ENCODE measurements around the gene DNMT3A.

DNMT3A gene

DNA sequence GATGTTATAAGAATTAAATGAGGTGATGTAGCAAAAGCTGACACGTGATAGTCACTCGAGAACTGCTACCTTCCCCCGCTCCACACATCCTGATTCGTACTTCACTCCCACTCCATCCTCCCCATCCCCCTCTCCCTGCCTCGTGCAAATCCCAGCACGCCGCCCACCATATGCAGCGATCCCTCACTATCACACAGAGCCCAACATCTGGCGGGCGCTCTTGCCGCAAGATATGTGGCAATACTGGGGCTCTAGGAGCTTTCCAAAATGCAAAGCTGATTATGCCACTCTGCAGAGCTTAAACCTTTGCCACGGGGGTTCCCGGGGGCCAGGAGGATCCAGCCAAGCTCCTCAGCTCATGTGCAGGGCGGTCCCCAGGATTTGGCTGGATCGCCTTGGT, 37.4 kb downstream of the DNMT3A start:
- no peaks in the 10 kb centered on the region for H3K9me3 Mint-ChIP-seq
- no peak overlapping the region for H3K4me3 Mint-ChIP-seq
- H3K4me1 Mint-ChIP-seq (ENCODE audit: low read depth): peaks cover 38% of the 10 kb centered on the region
- no peaks in the 10 kb centered on the region for H3K27me3 Mint-ChIP-seq (ENCODE audit: low read depth)
- H3K27ac Mint-ChIP-seq: no peak overlapping the region
- H3K36me3 Mint-ChIP-seq (ENCODE audit: low read depth): peaks cover 37% of the 10 kb centered on the region

DNA sequence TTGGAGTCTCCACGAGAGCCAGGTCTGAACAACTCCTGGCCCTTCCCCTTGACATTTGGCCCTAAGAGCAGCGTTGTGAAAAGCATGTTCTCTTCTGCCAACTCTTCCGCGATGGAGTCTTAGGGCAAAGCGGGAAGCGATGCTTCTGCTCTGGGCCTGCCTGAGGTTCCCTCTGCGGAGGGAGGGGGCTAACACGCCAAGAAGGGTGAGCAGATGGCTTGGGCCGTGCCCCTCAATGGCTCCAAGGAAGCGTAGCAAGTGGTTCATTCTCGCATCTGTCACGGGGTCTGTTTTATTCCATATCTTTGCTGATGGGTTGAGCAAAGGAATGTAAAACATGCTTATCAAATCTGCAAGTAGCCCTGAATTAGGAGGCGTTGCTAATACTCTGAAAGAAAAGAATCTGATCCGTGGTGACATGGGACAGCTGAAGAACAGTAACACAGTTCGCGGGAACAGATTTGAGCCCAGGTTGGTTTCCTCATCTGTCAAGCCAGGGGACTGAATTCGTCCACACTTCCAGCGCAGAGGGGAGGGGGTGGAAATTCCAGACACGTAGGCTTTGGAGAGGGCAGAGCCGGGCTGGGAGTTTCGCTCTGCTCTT, 38.0 kb downstream of the DNMT3A start:
- Mint-ChIP-seq H3K4me3 (no peak overlapping the region), H3K9me3 (no peaks in the 10 kb centered on the region), H3K27ac (no peak overlapping the region), H3K27me3 (ENCODE audit: low read depth) (no peaks in the 10 kb centered on the region), H3K4me1 (ENCODE audit: low read depth) (peaks cover 37% of the 10 kb centered on the region), H3K36me3 (ENCODE audit: low read depth) (peaks cover 40% of the 10 kb centered on the region)

DNA sequence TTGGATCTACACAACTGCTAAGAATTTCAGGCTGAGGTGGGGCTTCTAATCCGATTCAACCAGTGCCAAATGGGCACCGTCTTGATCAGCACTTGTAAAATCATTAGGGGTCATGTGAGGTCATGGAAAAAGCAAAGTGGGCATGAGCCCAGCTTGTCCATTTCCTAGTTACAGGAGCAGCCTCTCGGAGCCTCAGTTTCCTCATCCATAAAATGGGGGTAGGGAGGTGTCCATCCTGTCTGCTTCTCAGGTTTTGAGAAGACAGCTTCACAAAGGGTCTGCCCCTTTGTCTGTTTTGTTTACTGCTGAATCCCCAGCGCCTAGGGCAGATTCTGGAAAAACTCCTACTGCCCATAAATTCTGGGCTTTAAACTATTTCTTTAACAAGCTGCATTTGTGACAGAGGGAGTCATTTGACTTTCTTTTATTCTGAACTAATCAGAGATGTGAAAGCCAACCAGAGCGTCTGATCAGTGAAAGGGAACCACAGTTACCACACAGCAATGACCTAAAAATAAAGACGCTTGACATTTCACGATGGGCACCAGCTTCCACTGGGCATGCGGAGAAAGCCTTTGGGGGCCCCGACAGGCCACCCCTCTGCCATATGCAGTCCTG, 38.9 kb downstream of the DNMT3A start:
- no peak overlapping the region for H3K4me3 Mint-ChIP-seq
- H3K9me3 Mint-ChIP-seq: no peaks in the 10 kb centered on the region
- H3K4me1 Mint-ChIP-seq (ENCODE audit: low read depth): peaks cover 38% of the 10 kb centered on the region
- H3K27ac Mint-ChIP-seq: no peak overlapping the region
- H3K27me3 Mint-ChIP-seq (ENCODE audit: low read depth): no peaks in the 10 kb centered on the region
- H3K36me3 Mint-ChIP-seq (ENCODE audit: low read depth): peaks cover 42% of the 10 kb centered on the region

DNA sequence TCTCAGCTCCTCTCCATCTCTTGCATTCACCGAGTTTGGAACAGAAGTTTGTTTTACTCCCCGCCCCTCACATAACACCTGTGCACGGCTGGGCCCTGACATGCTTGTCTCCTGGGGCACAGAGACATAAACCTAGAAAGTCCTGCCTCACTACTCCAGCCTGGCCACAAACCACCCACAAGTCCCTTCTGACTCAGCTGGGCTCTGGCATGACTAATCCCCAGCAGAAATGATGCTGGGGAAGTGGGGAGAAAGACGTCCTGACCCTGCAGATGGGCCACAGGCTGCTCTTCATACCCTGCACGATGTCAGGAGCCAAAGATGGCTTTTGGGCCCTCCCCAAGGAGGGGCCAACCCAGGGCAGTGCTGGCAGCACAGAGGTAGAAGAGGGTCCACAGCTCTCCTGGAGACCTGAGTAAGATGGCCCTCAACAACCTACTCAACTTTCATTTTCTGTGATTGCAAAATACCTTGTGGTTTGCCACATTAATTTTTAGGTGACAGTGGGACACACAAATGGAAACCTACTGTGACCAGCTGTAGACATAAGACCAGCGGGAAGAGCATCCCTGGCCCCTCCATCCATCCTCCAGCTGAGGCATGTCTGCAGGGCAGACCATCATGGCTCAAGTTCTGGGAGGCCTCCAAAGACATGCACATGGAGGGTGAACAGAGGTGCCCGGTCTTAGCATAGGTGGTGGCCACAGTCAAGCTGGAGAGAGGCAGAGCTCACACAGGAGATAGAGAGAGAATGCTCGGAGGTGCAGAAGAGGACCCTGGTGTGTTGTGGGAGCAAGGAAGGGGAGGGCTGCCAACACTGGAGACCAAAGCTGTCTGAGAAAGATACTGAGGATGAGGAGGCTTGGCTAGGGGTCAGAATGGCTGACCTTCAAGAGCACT, 40.0 kb downstream of the DNMT3A start:
- Mint-ChIP-seq H3K27me3 (ENCODE audit: low read depth) (no peaks in the 10 kb centered on the region), H3K9me3 (no peaks in the 10 kb centered on the region), H3K4me3 (peak overlapping the region; percentile 46), H3K27ac (peak overlapping the region; percentile 68), H3K36me3 (ENCODE audit: low read depth) (peaks cover 38% of the 10 kb centered on the region), H3K4me1 (ENCODE audit: low read depth) (peaks cover 33% of the 10 kb centered on the region)

DNA sequence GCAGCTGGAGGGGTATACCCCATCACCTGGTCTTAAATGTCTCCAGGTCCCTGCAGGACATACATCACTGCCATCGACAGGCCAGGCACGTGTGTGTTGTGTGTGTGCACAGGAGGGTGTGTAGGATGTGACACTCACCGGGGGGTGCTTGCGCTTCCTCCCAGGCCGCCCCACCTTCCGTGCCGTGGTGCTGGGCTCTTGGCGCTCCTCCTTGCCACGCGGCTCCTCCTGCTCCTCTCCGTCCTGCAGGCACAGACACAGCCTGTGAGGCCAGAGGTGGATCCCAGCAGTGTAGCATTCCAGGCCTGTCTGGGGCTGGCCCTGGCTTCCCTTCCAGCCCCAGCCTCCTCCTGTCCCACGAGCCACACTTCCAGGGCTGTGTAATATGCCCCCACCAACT, 41.7 kb downstream of the DNMT3A start:
- no peaks in the 10 kb centered on the region for H3K9me3 Mint-ChIP-seq
- no peaks in the 10 kb centered on the region for H3K27me3 Mint-ChIP-seq (ENCODE audit: low read depth)
- H3K4me3 Mint-ChIP-seq: no peak overlapping the region
- no peak overlapping the region for H3K27ac Mint-ChIP-seq
- H3K4me1 Mint-ChIP-seq (ENCODE audit: low read depth): peaks cover 40% of the 10 kb centered on the region
- peaks cover 32% of the 10 kb centered on the region for H3K36me3 Mint-ChIP-seq (ENCODE audit: low read depth)

DNA sequence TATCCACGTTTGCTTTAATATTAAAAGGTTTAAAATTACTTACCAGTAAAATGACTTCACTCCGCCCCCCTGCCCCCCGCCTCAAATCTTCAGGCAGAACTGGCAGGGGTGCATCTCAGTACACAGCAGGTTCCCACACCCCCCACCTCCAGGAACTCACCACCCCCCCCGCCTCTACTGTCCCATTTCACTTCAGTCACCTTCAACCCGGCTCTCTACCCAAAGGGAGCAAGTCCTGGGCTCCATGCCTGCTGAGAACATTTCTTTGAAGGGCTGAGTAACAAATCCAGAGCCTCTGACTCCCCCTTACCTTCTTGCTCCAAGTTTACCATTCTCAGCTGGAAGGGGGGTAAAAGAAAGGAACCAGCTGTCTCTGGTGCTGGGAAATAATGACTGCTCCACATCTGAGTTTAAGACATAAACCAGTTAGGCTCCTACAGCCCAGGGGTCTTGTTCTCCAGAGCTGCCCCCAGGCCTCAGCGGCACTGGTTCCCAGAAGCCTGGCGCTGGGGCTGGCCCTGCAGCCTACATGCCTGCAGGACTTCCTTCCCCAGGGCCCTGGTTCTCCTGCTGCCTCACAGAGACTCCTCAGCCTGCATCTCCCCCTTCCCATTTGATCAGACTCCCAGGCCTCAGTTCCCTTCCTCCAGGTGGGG, 42.8 kb downstream of the DNMT3A start:
- Mint-ChIP-seq H3K27me3 (ENCODE audit: low read depth) (no peaks in the 10 kb centered on the region), H3K4me3 (no peak overlapping the region), H3K27ac (no peak overlapping the region), H3K9me3 (no peaks in the 10 kb centered on the region), H3K36me3 (ENCODE audit: low read depth) (peaks cover 29% of the 10 kb centered on the region), H3K4me1 (ENCODE audit: low read depth) (peaks cover 44% of the 10 kb centered on the region)

DNA sequence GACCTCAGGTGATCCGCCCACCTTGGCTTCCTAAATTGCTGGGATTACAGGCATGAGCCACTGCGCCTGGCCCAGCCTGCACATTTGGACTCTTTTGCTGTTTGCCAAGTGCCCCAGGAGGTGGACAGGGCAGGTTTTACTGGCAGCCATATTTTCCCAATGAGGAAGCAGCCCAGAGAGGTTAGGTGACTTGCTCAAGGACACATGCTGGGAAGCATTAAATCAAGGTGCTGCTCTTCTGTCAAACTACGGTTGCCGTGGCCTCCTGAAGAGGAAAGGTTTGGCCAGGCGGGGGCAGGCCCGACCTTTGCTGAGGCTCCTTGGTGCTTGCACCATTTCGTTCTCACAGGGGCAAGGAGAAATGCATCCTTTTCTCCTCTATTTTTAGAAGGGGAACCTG, 44.0 kb downstream of the DNMT3A start:
- H3K4me3 Mint-ChIP-seq: no peak overlapping the region
- H3K27me3 Mint-ChIP-seq (ENCODE audit: low read depth): no peaks in the 10 kb centered on the region
- H3K27ac Mint-ChIP-seq: no peak overlapping the region
- H3K4me1 Mint-ChIP-seq (ENCODE audit: low read depth): peaks cover 45% of the 10 kb centered on the region
- peaks cover 30% of the 10 kb centered on the region for H3K36me3 Mint-ChIP-seq (ENCODE audit: low read depth)
- no peaks in the 10 kb centered on the region for H3K9me3 Mint-ChIP-seq

DNA sequence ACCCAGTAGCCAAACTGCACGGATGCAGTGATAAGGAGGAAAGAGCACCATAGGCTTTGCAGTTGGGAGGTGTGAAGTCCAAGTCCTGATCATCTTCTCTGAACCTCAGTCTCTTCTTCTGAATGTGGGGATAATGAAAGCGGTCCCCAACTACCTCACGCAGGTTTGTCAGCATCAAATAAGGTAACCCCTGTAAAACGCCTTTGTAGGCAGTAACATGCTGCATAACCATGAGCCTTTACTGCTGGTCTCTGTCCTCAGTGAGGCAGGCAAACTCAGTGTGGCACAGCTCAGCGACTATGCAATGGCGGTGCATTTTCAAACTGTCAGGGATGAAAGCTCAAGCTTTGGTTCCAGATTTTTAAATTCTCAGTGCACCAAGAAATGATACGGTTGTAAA, 46.1 kb downstream of the DNMT3A start:
- Mint-ChIP-seq H3K27me3 (ENCODE audit: low read depth) (no peaks in the 10 kb centered on the region), H3K9me3 (no peaks in the 10 kb centered on the region), H3K4me3 (peak overlapping the region; percentile 74), H3K36me3 (ENCODE audit: low read depth) (peaks cover 19% of the 10 kb centered on the region), H3K4me1 (ENCODE audit: low read depth) (peaks cover 35% of the 10 kb centered on the region), H3K27ac (peak overlapping the region; percentile 92)

DNA sequence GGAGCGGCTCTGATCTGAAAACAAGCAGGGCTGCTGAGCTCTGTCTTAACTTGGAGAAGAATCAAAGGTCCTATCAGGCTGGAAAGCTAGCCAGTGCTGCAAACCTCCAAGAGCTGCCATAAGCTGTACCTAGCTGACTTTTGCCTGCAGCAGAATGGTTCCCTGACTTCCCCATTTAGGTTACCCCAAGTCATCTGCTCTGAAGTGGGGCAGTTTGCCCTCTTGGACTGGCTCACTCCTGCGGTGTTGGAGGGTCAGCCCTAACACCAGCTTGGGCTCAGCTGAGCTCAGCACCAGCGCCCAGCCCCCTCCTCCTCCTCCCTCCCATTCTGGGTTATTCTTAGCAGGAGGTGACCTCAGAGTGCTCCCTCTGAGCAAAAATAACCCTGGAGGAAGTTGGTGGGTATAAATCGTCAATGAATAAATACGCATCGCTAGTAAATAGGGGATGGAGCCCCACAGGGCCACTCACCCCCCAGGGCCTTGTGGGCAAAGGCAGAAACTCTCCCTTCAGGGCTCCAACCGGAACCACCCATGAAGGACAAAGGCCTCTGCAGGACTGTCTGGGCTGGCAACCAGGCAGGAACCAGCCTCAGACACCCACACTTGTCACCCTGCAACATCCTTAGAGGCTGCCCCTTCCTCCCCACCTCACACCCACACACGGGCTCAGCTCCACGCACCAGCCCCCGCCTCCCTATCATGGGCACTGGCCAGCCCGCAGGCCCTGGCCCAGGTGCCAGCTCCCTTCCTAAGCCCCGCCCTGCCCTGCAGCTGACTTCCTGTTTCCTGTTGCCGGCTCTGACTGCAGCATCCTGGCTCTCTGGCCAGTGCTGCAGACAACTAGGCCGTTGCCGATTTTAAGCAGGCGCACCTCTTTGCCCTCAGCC, 46.9 kb downstream of the DNMT3A start:
- Mint-ChIP-seq H3K27ac (peak overlapping the region; percentile 92), H3K36me3 (ENCODE audit: low read depth) (peaks cover 19% of the 10 kb centered on the region), H3K9me3 (no peaks in the 10 kb centered on the region), H3K27me3 (ENCODE audit: low read depth) (no peaks in the 10 kb centered on the region), H3K4me3 (peak overlapping the region; percentile 74), H3K4me1 (ENCODE audit: low read depth) (peaks cover 35% of the 10 kb centered on the region)

DNA sequence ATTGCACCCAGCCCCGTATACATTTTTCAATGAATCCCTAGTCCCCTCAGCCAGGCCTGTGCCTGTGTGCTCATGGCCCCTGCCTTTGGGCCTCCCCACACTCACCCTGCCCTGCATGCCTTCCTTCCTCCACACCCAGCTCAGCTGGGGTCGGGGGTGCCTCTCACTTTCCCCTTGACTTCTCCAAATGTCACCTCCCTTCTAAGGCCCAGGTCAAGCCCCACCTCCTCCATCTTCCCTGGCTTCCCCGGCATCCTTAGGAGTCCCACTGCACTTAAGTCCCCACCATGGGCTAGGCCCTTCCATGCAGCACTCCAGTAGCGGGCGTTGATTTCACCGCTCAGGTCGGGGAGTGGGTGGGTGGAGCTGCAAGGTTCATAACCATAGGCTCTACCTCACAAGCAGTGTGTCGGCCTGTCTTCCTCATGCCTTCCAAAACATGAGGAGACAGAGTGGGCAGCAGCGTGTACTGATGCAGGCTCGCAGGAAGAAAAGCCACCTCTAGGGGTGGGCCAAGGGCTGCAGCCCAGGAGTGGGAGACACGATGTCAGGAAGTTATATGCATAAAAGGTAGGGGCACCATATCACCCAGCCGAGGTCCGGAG, 47.7 kb downstream of the DNMT3A start:
- no peaks in the 10 kb centered on the region for H3K27me3 Mint-ChIP-seq (ENCODE audit: low read depth)

DNA sequence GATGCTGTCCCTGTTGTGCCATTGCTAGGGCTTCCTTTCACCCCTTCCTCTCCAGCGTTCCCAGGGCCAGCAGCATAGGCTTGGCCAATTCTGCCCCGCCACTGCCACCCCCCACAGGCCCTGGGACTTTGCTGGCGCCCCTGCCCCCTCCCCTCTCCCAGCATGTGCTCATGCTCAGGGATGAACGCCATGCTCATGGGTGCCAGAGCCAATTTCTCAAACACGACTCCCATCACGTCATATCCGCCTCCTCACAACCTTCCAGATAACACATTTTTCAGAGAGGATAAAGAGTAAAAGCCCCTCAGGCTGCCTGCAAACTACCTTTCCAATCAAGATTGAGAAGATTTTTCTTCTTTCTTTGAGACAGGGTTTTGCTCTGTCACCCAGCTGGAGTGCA, 48.6 kb downstream of the DNMT3A start:
- Mint-ChIP-seq H3K36me3 (ENCODE audit: low read depth) (peaks cover 17% of the 10 kb centered on the region), H3K4me3 (no peak overlapping the region), H3K27me3 (ENCODE audit: low read depth) (no peaks in the 10 kb centered on the region), H3K27ac (peak overlapping the region; percentile 39), H3K4me1 (ENCODE audit: low read depth) (peaks cover 38% of the 10 kb centered on the region), H3K9me3 (no peaks in the 10 kb centered on the region)

More for the DNA sequence above, 47.7 kb downstream of the DNMT3A start:
- H3K9me3 Mint-ChIP-seq: no peaks in the 10 kb centered on the region
- peaks cover 35% of the 10 kb centered on the region for H3K4me1 Mint-ChIP-seq (ENCODE audit: low read depth)
- H3K27ac Mint-ChIP-seq: peak overlapping the region; percentile 92
- peak overlapping the region; percentile 48 for H3K4me3 Mint-ChIP-seq
- peaks cover 16% of the 10 kb centered on the region for H3K36me3 Mint-ChIP-seq (ENCODE audit: low read depth)

DNA sequence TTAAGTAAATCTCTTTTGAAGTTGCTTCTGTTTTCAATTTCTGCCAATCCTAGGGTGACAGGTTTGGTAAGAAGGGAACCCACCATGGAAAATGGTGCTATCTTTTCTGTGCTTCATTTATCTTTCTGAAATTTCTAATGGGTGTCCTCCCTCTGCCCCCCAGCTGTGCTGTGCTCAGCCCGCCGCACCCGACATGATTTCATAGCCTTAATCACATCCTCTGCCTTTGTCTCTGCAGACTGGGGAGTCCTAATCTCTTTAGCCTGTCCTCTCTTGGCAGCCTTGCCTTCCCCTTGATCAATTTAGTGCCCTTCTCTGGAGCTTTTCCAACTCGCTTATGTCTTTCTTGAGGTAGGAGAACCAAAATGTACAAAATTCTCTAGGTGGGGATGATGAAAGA, 49.3 kb downstream of the DNMT3A start:
- Mint-ChIP-seq H3K9me3 (no peaks in the 10 kb centered on the region), H3K27me3 (ENCODE audit: low read depth) (no peaks in the 10 kb centered on the region), H3K27ac (no peak overlapping the region), H3K4me1 (ENCODE audit: low read depth) (peaks cover 38% of the 10 kb centered on the region), H3K36me3 (ENCODE audit: low read depth) (peaks cover 16% of the 10 kb centered on the region), H3K4me3 (no peak overlapping the region)

DNA sequence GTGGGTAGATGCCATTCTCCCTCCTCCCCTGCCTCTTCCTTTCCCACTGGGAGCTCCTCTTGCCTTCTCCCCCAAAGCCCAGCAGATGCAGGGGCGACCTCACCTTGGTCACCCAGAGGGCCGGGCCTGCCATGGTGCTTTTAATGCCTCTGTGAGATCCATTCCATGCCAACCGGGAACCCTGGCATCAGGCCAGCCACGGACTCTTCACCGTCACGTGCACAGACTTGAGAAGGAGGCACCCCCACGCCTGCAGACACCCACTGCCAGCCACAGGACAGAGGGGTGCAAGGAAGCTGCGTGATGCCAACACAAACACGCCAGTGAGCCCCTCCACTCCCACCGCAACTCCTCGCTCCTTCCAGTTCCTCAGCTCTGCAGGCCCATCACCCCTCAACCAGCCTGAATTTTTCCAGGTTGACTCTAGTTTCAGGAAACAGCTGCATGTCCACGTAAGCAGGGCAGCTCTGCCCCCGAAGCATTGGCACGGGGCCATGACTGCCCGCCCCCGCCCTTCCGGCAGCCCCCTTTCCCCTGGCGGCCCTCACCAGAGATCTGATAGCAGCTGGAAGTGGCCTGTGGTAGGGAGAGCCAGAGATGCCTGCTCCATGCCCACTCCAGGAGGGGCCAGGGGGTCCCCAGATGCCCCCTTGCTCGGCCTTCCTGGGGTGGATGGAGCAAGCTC, 50.8 kb downstream of the DNMT3A start:
- H3K4me1 Mint-ChIP-seq (ENCODE audit: low read depth): peaks cover 45% of the 10 kb centered on the region
- H3K27ac Mint-ChIP-seq: no peak overlapping the region
- H3K36me3 Mint-ChIP-seq (ENCODE audit: low read depth): peaks cover 17% of the 10 kb centered on the region
- H3K27me3 Mint-ChIP-seq (ENCODE audit: low read depth): no peaks in the 10 kb centered on the region
- H3K4me3 Mint-ChIP-seq: no peak overlapping the region
- no peaks in the 10 kb centered on the region for H3K9me3 Mint-ChIP-seq

Data from T-helper 1 cell treated with Interleukin-12 subunit alpha and Interleukin-12 subunit beta and Interleukin-4 antibody, amounts not matched to agents 30 μg/mL and 1 μg/mL, for 36 hours (primary cell).